ENCODE data around the gene ANKRD28.
"Not testable (repeated sequence)": the region's sequence is repeated elsewhere in the genome, so short reads cannot be mapped to it uniquely, and the experiment has no call there.

ANKRD28 gene

GRCh38 chr3:15794842-15795650 is 2.7 kb downstream of the ANKRD28 start:
- peak overlapping the region; percentile 59 to 79 for H3K4me3 Mint-ChIP-seq
- peak overlapping the region; percentile 83 to 98 for H3K27ac Mint-ChIP-seq
- H3K27me3 Mint-ChIP-seq, result no peaks in the 10 kb centered on the region
- peaks cover 67% of the 10 kb centered on the region for H3K4me1 Mint-ChIP-seq
- no peak for DNase-seq
- ATAC-seq, result no peak
- peaks cover 9 to 13% of the 10 kb centered on the region in 2 donors for H3K9me3 Mint-ChIP-seq

- peak overlapping the region; percentile 63 to 89 for H3K27ac Mint-ChIP-seq
- DNase-seq, result no peak
- H3K9me3 Mint-ChIP-seq, result peaks cover 9 to 13% of the 10 kb centered on the region in 2 donors
- no peaks in the 10 kb centered on the region for H3K27me3 Mint-ChIP-seq
- peaks cover 60% of the 10 kb centered on the region for H3K4me1 Mint-ChIP-seq
- peak overlapping the region in 1 of 2 donors; percentile 40 for H3K4me3 Mint-ChIP-seq
- peak; percentile 67 for ATAC-seq
These were observed 3.4 kb downstream of the ANKRD28 start for GRCh38 chr3:15794303-15794771.

GRCh38 chr3:15791525-15791924 is 6.3 kb downstream of the ANKRD28 start:
- DNase-seq, result no peak
- Mint-ChIP-seq H3K27ac (no peak overlapping the region), H3K9me3 (peaks cover 9 to 13% of the 10 kb centered on the region in 2 donors), H3K4me1 (peaks cover 37% of the 10 kb centered on the region), H3K4me3 (no peak overlapping the region), H3K27me3 (no peaks in the 10 kb centered on the region)
- ATAC-seq, result no peak

GRCh38 chr3:15787941-15788340 is 9.8 kb downstream of the ANKRD28 start:
- Mint-ChIP-seq H3K27me3 (no peaks in the 10 kb centered on the region), H3K9me3 (peaks cover 9 to 13% of the 10 kb centered on the region in 2 donors), H3K27ac (no peak overlapping the region), H3K4me1 (peaks cover 38% of the 10 kb centered on the region), H3K4me3 (no peak overlapping the region)
- DNase-seq, result no peak
- no peak for ATAC-seq

- Mint-ChIP-seq H3K9me3 (peaks cover 9 to 13% of the 10 kb centered on the region in 2 donors), H3K4me3 (no peak overlapping the region), H3K27me3 (no peaks in the 10 kb centered on the region), H3K4me1 (peaks cover 42% of the 10 kb centered on the region), H3K27ac (no peak overlapping the region)
- DNase-seq, result no peak
- no peak for ATAC-seq
These were observed 10.3 kb downstream of the ANKRD28 start for GRCh38 chr3:15787526-15787925.

- peak overlapping the region in 1 of 2 donors; percentile 54 for H3K27ac Mint-ChIP-seq
- H3K4me3 Mint-ChIP-seq, result no peak overlapping the region
- H3K27me3 Mint-ChIP-seq, result no peaks in the 10 kb centered on the region
- ATAC-seq (no peak), DNase-seq (no peak)
- H3K9me3 Mint-ChIP-seq, result peaks cover 0 to 6% of the 10 kb centered on the region in 2 donors
- peaks cover 28% of the 10 kb centered on the region for H3K4me1 Mint-ChIP-seq
These were observed 14.3 kb downstream of the ANKRD28 start for GRCh38 chr3:15783361-15783969.

GRCh38 chr3:15782429-15782828 is 15.3 kb downstream of the ANKRD28 start:
- DNase-seq, result no peak
- Mint-ChIP-seq H3K27ac (no peak overlapping the region), H3K27me3 (no peaks in the 10 kb centered on the region), H3K4me1 (peaks cover 28% of the 10 kb centered on the region), H3K9me3 (peaks cover 0 to 7% of the 10 kb centered on the region in 2 donors), H3K4me3 (no peak overlapping the region)
- no peak for ATAC-seq

GRCh38 chr3:15781637-15782402 is 16.0 kb downstream of the ANKRD28 start:
- no peaks in the 10 kb centered on the region for H3K27me3 Mint-ChIP-seq
- ATAC-seq (no peak), DNase-seq (no peak)
- no peak overlapping the region for H3K27ac Mint-ChIP-seq
- peaks cover 28% of the 10 kb centered on the region for H3K4me1 Mint-ChIP-seq
- no peak overlapping the region for H3K4me3 Mint-ChIP-seq
- peaks cover 0 to 7% of the 10 kb centered on the region in 2 donors for H3K9me3 Mint-ChIP-seq

GRCh38 chr3:15781131-15781530 is 16.6 kb downstream of the ANKRD28 start:
- no peak for DNase-seq
- no peak overlapping the region for H3K27ac Mint-ChIP-seq
- no peak for ATAC-seq
- no peaks in the 10 kb centered on the region for H3K27me3 Mint-ChIP-seq
- no peak overlapping the region for H3K4me3 Mint-ChIP-seq
- H3K9me3 Mint-ChIP-seq, result peaks cover 0 to 7% of the 10 kb centered on the region in 2 donors
- peaks cover 33% of the 10 kb centered on the region for H3K4me1 Mint-ChIP-seq

GRCh38 chr3:15779111-15779510 is 18.7 kb downstream of the ANKRD28 start:
- Mint-ChIP-seq H3K27ac (no peak overlapping the region), H3K4me1 (peaks cover 42% of the 10 kb centered on the region), H3K27me3 (no peaks in the 10 kb centered on the region), H3K9me3 (peaks cover 0 to 7% of the 10 kb centered on the region in 2 donors), H3K4me3 (no peak overlapping the region)
- ATAC-seq (no peak), DNase-seq (no peak)

GRCh38 chr3:15778332-15778858 is 19.4 kb downstream of the ANKRD28 start:
- peaks cover 0 to 7% of the 10 kb centered on the region in 2 donors for H3K9me3 Mint-ChIP-seq
- H3K27ac Mint-ChIP-seq, result no peak overlapping the region
- ATAC-seq, result no peak
- no peaks in the 10 kb centered on the region for H3K27me3 Mint-ChIP-seq
- no peak overlapping the region for H3K4me3 Mint-ChIP-seq
- no peak for DNase-seq
- H3K4me1 Mint-ChIP-seq, result peaks cover 38% of the 10 kb centered on the region

- DNase-seq, H3K27me3 Mint-ChIP-seq: not testable (repeated sequence)
- peak; percentile 71 for ATAC-seq
- H3K4me1 Mint-ChIP-seq, result peaks cover 50% of the 10 kb centered on the region
- peak overlapping the region in 1 of 2 donors; percentile 59 for H3K27ac Mint-ChIP-seq
- peak overlapping the region; percentile 5 to 17 for H3K4me3 Mint-ChIP-seq
- peaks cover 6 to 13% of the 10 kb centered on the region in 2 donors for H3K9me3 Mint-ChIP-seq
These were observed 22.7 kb downstream of the ANKRD28 start for GRCh38 chr3:15774931-15775560.

- H3K27ac Mint-ChIP-seq, result peak overlapping the region in 1 of 2 donors; percentile 88
- ATAC-seq (no peak), DNase-seq (no peak)
- H3K4me1 Mint-ChIP-seq, result peaks cover 75% of the 10 kb centered on the region
- H3K27me3 Mint-ChIP-seq, result no peaks in the 10 kb centered on the region
- peaks cover 6% of the 10 kb centered on the region in 2 donors for H3K9me3 Mint-ChIP-seq
- H3K4me3 Mint-ChIP-seq, result no peak overlapping the region
These were observed 26.3 kb downstream of the ANKRD28 start for GRCh38 chr3:15771444-15771843.

- ATAC-seq (no peak), DNase-seq (no peak)
- H3K27me3 Mint-ChIP-seq, result no peaks in the 10 kb centered on the region
- H3K27ac Mint-ChIP-seq, result no peak overlapping the region
- peaks cover 54% of the 10 kb centered on the region for H3K4me1 Mint-ChIP-seq
- H3K9me3 Mint-ChIP-seq, result peaks cover 6% of the 10 kb centered on the region in 2 donors
- no peak overlapping the region for H3K4me3 Mint-ChIP-seq
These were observed 28.4 kb downstream of the ANKRD28 start for GRCh38 chr3:15769256-15769915.
